LoVo (cell line): Measurements from ENCODE around the gene OR2A12.
"Not testable (repeated sequence)": the region's sequence is repeated elsewhere in the genome, so short reads cannot be mapped to it uniquely, and the experiment has no call there.

Experiments used
- DNase-seq: peaks from one replicate; pipeline ENCODE4 v3.0.0-alpha.2; 2016; ENCODE audit warnings: low spot score

Gene OR2A12

GRCh38 chr7:144118341-144118740 lies 32.3 kb downstream of the OR2A12 start:
- no peak for DNase-seq

- DNase-seq: no peak
Observed at GRCh38 chr7:144122876-144123275, 36.8 kb downstream of the OR2A12 start, which contains the start of gene OR2A14. OR2A14 (plus strand) TSS chr7:144123176; CDS start chr7:144129113, 5,937 bp downstream.

GRCh38 chr7:144127714-144128334 lies 41.7 kb downstream of the OR2A12 start:
- DNase-seq: peak; percentile 88

- not testable (repeated sequence) for DNase-seq
Observed at GRCh38 chr7:144129601-144130000, 43.5 kb downstream of the OR2A12 start.

- DNase-seq: no peak
Observed at GRCh38 chr7:144130730-144131129, 44.7 kb downstream of the OR2A12 start.

GRCh38 chr7:144132262-144132661 lies 46.2 kb downstream of the OR2A12 start:
- no peak for DNase-seq

GRCh38 chr7:144133307-144133706 lies 47.2 kb downstream of the OR2A12 start:
- DNase-seq: no peak

GRCh38 chr7:144134116-144134515 lies 48.0 kb downstream of the OR2A12 start:
- no peak for DNase-seq

GRCh38 chr7:144137501-144137900 lies 51.4 kb downstream of the OR2A12 start:
- DNase-seq: no peak

- no peak for DNase-seq
Observed at GRCh38 chr7:144142187-144142586, 56.1 kb downstream of the OR2A12 start.

- DNase-seq: no peak
Observed at GRCh38 chr7:144144426-144144825, 58.3 kb downstream of the OR2A12 start.

- no peak for DNase-seq
Observed at GRCh38 chr7:144148224-144148827, 62.2 kb downstream of the OR2A12 start.
